NCI-H82 treated with DMSO at 0.1 percent for 48 hours (cell line): ENCODE measurements around the gene PERM1.

ENCODE experiments used
- DNase-seq: peaks from one replicate; lab custom pipeline; 2025; ENCODE audit not compliant: unreplicated experiment; lab: John Stamatoyannopoulos, UW

Gene PERM1

DNA sequence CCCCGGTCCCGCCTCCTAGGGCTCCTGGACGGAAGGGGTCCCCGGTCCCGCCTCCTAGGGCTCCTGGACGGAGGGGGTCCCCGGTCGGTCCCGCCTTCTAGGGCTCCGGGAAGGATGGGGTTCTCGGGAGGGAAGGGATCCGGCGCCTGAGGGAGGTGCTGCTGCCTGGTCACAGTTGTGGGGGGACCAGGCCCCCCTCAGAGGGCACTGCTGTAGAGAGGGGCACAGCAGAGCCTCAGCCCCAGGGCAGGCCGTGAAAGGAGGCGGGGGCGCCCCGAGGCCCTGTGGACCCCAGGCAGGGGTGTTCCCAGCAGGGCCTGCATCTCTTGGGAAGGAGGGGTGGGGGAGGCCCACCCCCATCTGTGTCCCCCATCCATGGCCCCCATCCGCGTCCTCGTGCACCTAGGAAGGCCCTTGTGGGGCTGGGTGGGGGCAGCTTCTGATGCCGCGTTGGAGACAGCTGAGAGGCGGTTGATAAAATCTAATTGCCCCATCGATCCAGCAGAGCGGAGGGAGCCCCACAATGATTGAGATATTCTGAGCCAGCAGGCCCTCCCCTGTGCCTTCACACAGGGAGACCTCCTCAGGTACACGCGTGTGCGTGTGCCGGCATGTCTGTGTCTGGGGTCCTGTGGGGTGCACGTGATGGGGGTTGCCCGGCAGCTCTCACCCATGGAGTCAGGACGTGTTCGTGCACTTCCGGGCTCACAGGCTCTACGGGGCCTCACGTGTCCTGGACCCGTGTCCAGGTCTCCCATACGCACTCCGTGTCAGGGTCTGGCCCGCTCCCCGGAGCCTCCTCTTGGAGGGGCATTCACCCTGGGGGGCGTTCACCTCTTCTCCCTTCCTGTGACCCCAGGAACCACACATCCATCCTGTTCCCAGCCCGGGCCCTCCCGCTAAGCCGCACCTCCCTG lies 45.3 kb downstream of the PERM1 start:
- no peak for DNase-seq

DNA sequence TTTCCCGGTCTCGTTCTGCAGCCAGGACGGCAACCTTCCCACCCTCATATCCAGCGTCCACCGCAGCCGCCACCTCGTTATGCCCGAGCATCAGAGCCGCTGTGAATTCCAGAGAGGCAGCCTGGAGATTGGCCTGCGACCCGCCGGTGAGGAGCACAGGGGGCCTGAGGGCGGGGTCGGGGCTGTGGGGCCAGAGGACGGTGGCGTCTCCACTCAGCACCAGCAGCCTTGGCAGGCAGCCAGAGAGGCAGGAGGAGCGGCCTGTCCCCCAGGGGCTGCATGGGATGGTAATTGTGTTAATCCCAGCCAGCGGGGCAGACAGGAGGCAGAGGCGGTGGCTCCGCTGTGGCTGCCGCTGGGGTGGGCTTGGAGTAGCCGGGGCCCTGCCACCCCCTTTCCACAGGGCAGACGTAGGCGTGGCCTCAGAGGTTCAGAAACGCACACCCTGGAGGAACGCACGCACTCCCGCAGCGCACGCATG lies 46.1 kb downstream of the PERM1 start:
- DNase-seq = peak; percentile 94

GRCh38 chr1:934991-935750 lies 46.7 kb downstream of the PERM1 start:
- no peak for DNase-seq

DNA sequence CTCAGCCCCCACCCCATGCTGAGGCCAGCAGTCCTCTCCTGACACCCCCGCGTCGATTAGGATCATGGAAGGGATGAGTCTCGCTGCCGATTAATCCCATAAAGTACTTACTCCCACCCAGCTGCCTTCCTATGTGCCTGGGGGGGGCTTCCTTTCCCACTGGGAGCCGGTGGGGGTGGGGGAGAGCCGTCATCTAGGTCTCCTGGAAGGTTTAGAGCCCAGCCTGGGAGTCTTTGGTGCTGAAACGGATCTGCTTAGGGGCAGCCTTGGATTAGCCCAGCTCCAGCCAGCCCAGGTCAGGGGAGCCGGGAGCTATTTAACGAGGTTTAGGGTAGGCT lies 48.3 kb downstream of the PERM1 start:
- peak; percentile 99 for DNase-seq

DNA sequence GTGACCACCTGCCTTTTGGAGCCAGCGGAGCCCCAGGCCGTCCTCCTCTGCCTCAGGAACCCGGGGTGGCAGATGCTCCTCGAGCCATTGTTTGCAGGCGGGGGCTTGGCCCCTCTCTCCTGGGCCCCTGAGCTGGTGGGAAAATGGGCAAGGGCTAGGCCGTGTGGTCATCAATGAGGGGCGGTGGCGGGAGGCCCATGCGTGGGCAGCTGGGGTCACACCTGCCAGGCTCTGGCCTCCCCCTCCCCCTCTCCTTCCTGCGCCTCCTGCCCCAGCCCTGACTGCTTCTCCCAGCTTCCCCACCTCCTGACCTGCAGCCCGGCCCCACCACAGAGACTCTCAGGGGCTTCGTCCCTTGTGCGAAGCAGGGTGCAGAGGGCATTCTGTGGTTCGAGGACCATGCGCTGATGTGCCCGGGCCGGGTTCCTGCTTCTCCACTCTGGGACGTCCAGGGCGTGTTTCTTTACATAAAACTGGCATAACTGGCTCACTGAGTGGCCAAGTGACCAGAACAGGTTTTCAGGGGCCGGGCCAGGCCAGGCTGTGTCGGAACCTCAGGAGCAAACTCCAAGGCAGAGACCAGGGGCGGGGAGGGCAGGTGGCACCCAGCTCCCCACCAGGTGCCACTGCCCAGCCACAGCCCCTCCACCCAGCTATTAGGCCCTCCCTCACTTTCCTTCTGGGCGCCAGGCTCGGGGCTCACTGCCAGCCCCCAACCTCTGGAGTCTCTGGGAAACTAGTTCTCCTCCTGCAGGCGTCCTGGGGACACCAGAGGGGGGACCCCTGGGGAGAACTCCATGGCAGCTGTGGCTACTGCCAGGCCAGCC lies 48.9 kb downstream of the PERM1 start:
- DNase-seq = no peak

GRCh38 chr1:932173-932510 lies 49.8 kb downstream of the PERM1 start:
- DNase-seq = no peak

DNA sequence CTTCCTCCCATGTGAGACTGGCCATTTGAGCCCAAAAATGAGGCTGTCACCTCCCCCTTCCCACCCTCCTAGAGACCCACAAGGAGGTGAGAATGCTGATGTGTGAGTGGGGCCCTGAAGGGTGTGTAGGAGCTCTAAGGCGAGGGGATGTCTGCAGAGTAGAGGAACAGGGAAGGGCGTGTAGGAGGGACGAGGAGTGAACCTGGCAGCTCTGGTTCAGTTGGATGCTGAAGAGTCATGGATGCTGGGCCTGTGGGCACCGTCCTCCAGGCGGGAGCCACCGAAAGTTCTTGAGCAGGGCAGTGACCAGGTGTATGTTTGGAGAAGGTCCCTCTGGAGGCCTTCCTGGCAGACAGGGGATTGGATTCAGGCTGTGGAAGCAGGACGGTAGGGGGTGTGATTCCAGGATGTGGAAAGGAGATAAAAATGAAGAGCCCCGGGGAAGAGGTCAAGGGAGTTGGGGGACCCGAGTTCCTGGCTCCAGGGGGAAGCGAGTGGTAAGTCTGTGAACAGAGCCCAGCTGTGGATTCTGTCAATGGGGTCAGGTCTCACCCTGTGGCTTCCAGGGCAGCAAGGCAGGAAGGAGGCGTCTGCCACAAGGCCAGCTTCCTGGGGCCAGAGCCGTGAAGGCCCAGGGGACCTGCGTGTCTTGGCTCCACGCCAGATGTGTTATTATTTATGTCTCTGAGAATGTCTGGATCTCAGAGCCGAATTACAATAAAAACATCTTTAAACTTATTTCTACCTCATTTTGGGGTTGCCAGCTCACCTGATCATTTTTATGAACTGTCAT lies 50.3 kb downstream of the PERM1 start:
- no peak for DNase-seq

- DNase-seq = no peak
These were observed 51.2 kb downstream of the PERM1 start for GRCh38 chr1:930633-931138.

- no peak for DNase-seq
These were observed 51.9 kb downstream of the PERM1 start for GRCh38 chr1:929712-930632.

DNA sequence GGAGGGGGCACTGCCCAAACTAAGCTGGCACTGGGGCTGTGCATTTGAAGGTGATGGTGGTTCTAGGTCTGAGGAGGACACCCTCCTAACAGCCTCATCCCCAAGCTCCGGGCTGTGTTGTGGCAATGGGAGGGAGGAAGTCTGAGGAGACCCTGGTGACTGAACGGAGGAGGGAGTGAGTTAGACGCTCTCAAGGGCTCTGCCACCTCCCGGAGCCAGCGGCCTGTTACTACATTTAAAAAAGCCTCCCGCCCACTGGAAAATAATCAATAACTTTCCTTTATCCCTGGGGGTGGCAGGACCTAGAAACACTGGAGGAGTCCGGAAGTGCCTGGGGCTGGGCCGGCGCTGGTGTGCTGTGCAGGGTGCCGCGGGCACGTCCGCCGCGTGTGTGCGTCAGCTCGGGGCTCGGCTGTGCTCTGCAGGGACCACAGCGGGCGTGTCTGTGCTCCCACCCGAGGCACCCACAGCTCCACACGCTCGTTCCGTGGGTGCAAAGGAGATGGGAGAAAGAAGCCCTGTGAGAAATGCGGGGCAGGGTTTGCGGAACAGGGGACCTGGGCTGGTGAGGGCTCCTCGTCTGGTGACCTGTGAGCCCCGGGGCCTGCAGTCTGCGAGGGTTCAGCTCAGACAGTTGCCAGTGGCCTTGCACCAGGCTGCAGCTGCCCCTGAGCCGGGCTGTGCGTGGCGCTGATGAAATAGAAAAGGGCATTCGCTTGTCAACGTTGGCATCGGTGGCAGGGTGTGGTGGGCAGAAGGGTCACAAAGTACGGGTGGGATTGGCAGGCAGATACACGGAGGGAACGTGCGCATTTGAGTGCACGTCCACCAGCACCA lies 52.9 kb downstream of the PERM1 start:
- DNase-seq = no peak

GRCh38 chr1:927748-928147 lies 54.1 kb downstream of the PERM1 start:
- no peak for DNase-seq

GRCh38 chr1:927234-927633 lies 54.7 kb downstream of the PERM1 start:
- DNase-seq = no peak

GRCh38 chr1:925561-926421 lies 56.1 kb downstream of the PERM1 start:
- DNase-seq = no peak
